GM12878 (cell line): ENCODE data around the gene STX16. TPM values are rescaled to one million over a fixed set of nuclear protein-coding genes. Genes with fewer than 3 reads are reported as not detected.

Source experiments
- ATAC-seq: fragments of 200-7000 bp; cut with Tn5 transposase; 3 replicates; pipeline ENCODE4 v1.9.1; 2020; ENCODE audit warnings: mild to moderate bottlenecking, moderate library complexity
- BruUV-seq: library from RNA; stranded (reverse); fragments of 400-500 nt; replicated peaks from 2 replicates; lab custom pipeline; 2021; lab: Mats Ljungman, UMichigan
- CTCF ChIA-PET: fragments of 300-600 bp; sonication (Branson Sonifier 250); formaldehyde crosslinking; extraction: SDS; loops from one replicate; lab custom pipeline; 2021; ENCODE audit warnings: inconsistent platforms; lab: Yijun Ruan, JAX
- POLR2A ChIA-PET: fragments of 350-600 bp; formaldehyde crosslinking; extraction: SDS; loops from one replicate; lab custom pipeline; 2021; ENCODE audit warnings: inconsistent platforms; lab: Charles Lee
- RAD21 ChIA-PET: fragments of 300-600 bp; sonication (Branson Sonifier 250); formaldehyde crosslinking; loops from one replicate; lab custom pipeline; 2023; ENCODE audit warnings: antibody characterized with exemption; ENCODE audit not compliant: unreplicated experiment; lab: Charles Lee
- SMC1A ChIA-PET: fragments of 300-600 bp; sonication (Branson Sonifier 250); formaldehyde crosslinking; loops from one replicate; lab custom pipeline; 2023; ENCODE audit not compliant: unreplicated experiment, uncharacterized antibody; lab: Charles Lee
- DNase-seq: peaks from one replicate; pipeline ENCODE4 v3.0.0-alpha.2; 2011; ENCODE audit warnings: low read depth, low spot score
- FAIRE-seq: peaks from 3 replicates; lab custom pipeline; 2011; peaks lifted over from hg19 to GRCh38; lab: Jason Lieb, UNC
- H2AFZ ChIP-seq: 2 replicates; pipeline ENCODE4 v1.6.0; 2011; ENCODE audit warnings: low read depth, low read length, control low read depth; ENCODE audit not compliant: control insufficient read depth
- H3K27ac ChIP-seq: 2 replicates; pipeline ENCODE4 v1.5.1; 2011; ENCODE audit warnings: control low read depth; ENCODE audit not compliant: control insufficient read depth, insufficient read depth
- H3K27me3 ChIP-seq, 2 experiments: replicated peaks in 1 of 2; 2 replicates each; pipeline versions ENCODE4 v1.6.0 to v1.6.1; 2011; ENCODE audit warnings: low read length in 1 of 2; ENCODE audit not compliant: control insufficient read depth in 2 of 2, insufficient read depth in 2 of 2
- H3K36me3 ChIP-seq, 2 experiments: 2 replicates each; pipeline ENCODE4 v1.5.1; 2011; ENCODE audit warnings: low read length in 1 of 2; ENCODE audit not compliant: control insufficient read depth in 2 of 2, insufficient read depth in 2 of 2
- H3K4me1 ChIP-seq: 2 replicates; pipeline ENCODE4 v1.6.1; 2011; ENCODE audit warnings: mild to moderate bottlenecking, low read length, moderate library complexity, mixed read lengths; ENCODE audit not compliant: control insufficient read depth, insufficient read depth
- H3K4me2 ChIP-seq: 2 replicates; pipeline ENCODE4 v1.6.0; 2011; ENCODE audit warnings: control low read depth; ENCODE audit not compliant: control insufficient read depth, insufficient read depth
- H3K4me3 ChIP-seq: fragments of 200-600 bp; sonication (generic); 2 replicates; pipeline ENCODE4 v1.5.1; 2016
- H3K79me2 ChIP-seq: 2 replicates; pipeline ENCODE4 v1.6.0; 2011; ENCODE audit warnings: low read length; ENCODE audit not compliant: control insufficient read depth, insufficient read depth
- H3K9ac ChIP-seq: 2 replicates; pipeline ENCODE4 v1.8.0; 2011; ENCODE audit warnings: low read length, control low read depth, mixed read lengths; ENCODE audit not compliant: control insufficient read depth, insufficient read depth
- H3K9me3 ChIP-seq: replicated peaks from 3 replicates; pipeline ENCODE4 v1.5.1; 2011; ENCODE audit warnings: mild to moderate bottlenecking, low read length; ENCODE audit not compliant: control insufficient read depth, insufficient read depth
- H4K20me1 ChIP-seq: 2 replicates; pipeline ENCODE4 v1.6.0; 2011; ENCODE audit not compliant: control insufficient read depth, insufficient read depth
- EP300 ChIP-seq, 2 experiments: fragments of 150-350 bp in 1 of 2; IDR thresholded peaks; 2 replicates each; pipeline ENCODE4 v1.6.1; 2011 to 2012; ENCODE audit warnings: low read depth in 2 of 2, low read length in 2 of 2, borderline replicate concordance in 1 of 2, improper control_type of control experiment in 1 of 2, inconsistent platforms in 1 of 2; ENCODE audit not compliant: control insufficient read depth in 1 of 2
- ESRRA ChIP-seq: IDR thresholded peaks from 2 replicates; pipeline ENCODE4 v1.6.1; 2012; ENCODE audit warnings: mild to moderate bottlenecking, low read length, improper control_type of control experiment
- GATAD2B ChIP-seq: fragments of 450-650 bp; conservative IDR thresholded peaks from 2 replicates; pipeline ENCODE4 v1.6.1; 2017; ENCODE audit warnings: low read depth, mild to moderate bottlenecking, moderate library complexity
- HCFC1 ChIP-seq: fragments of 150-350 bp; IDR thresholded peaks from 2 replicates; pipeline ENCODE4 v1.6.1; 2014; ENCODE audit warnings: low read length
- HDAC6 ChIP-seq: fragments of 200-600 bp; sonication (generic); IDR thresholded peaks from one replicate; pipeline ENCODE4 v1.8.0; 2017; ENCODE audit warnings: antibody characterized with exemption; ENCODE audit not compliant: unreplicated experiment
- IKZF2 ChIP-seq, 2 experiments: fragments of 450-650 bp; IDR thresholded peaks; 2 replicates each; pipeline ENCODE4 v1.6.1; 2017; ENCODE audit warnings: mild to moderate bottlenecking in 2 of 2, moderate library complexity in 2 of 2
- JUND ChIP-seq: IDR thresholded peaks from 2 replicates; pipeline ENCODE4 v1.6.1; 2012; ENCODE audit warnings: low read depth, mild to moderate bottlenecking, low read length, improper control_type of control experiment, moderate library complexity
- MYB ChIP-seq: fragments of 150-350 bp; IDR thresholded peaks from 2 replicates; pipeline ENCODE4 v1.6.1; 2014; ENCODE audit warnings: mild to moderate bottlenecking, low read depth, low read length, borderline replicate concordance
- NFXL1 ChIP-seq: fragments of 450-650 bp; IDR thresholded peaks from 2 replicates; pipeline ENCODE4 v1.6.1; 2017; ENCODE audit warnings: antibody characterized with exemption, mild to moderate bottlenecking, borderline replicate concordance
- TAF1 ChIP-seq: IDR thresholded peaks from 2 replicates; pipeline ENCODE4 v1.6.1; 2011; ENCODE audit warnings: mild to moderate bottlenecking, low read depth, low read length, borderline replicate concordance
- WGBS: methylation state at CpG from one replicate; pipeline ENCODE4 v1.1.6; 2016; ENCODE audit warnings: low lambda C conversion rate; ENCODE audit not compliant: insufficient replicate concordance, insufficient coverage; ENCODE audit errors: missing lambda C conversion rate; 5-methylcytosine and 5-hydroxymethylcytosine counted together
- in situ Hi-C: fragments of 300-500 bp; cut with MboI; formaldehyde crosslinking; loops from 9 replicates; pipeline ENCODE4 v1.14.3; 2018; ENCODE audit warnings: mixed read lengths
- intact Hi-C: fragments of 100-400 bp; cut with micrococcal nuclease; formaldehyde crosslinking; loops from one replicate; pipeline ENCODE4 v1.14.2; 2022; ENCODE audit not compliant: unreplicated experiment
- polyA plus RNA-seq, 11 experiments: library from polyadenylated mRNA; depleted of rRNA in 4 of 11; unstranded in 6 of 11; stranded (reverse) in 5 of 11; fragments of >200 nt; fragmentation: Nextera tagmentation in 4 of 11; fragmentation: Illumina TruSeq in 1 of 11; extraction: Ambion mirVana in 4 of 11; extraction: Trizol in 1 of 11; gene quantifications; 1 replicate in 1 of 11; 2 replicates in 10 of 11; pipeline versions ENCODE4 v1.2.1 to v1.2.3, GENCODE V29; 2011 to 2016; ENCODE audit warnings: inconsistent platforms in 2 of 11, missing spikeins in 2 of 11, low read depth in 1 of 11
- total RNA-seq, 4 experiments: library from RNA; depleted of rRNA in 3 of 4; stranded (reverse); fragments of >200 nt in 3 of 4; fragmentation: Illumina TruSeq in 1 of 4; extraction: Trizol in 1 of 4; gene quantifications; 2 replicates each; pipeline versions ENCODE4 v1.2.1 to v1.2.3, GENCODE V29; 2013 to 2021
- TF ChIP-seq, protein P1 (sequence below): fragments of 450-650 bp; IDR thresholded peaks from 2 replicates; pipeline ENCODE4 v1.6.1; 2018; ENCODE audit warnings: mild to moderate bottlenecking, low read depth, moderate library complexity; ENCODE audit not compliant: partially characterized antibody
- TF ChIP-seq, protein P2 (sequence below): fragments of 450-650 bp; IDR thresholded peaks from 2 replicates; pipeline ENCODE4 v1.6.1; 2014; ENCODE audit warnings: mild to moderate bottlenecking
- TF ChIP-seq, protein P3 (sequence below): fragments of 450-650 bp; formaldehyde crosslinking; IDR thresholded peaks from 2 replicates; pipeline ENCODE4 v1.4.0; 2020; ENCODE audit warnings: mild to moderate bottlenecking, moderate library complexity

Gene STX16
- total and polyA plus RNA-seq, 10 of the 15 experiments (the other 5 are each of a cell fraction or from before 2014, with no cell fraction given) = 6.3 to 68.4 (median 35.8) TPM

DNA sequence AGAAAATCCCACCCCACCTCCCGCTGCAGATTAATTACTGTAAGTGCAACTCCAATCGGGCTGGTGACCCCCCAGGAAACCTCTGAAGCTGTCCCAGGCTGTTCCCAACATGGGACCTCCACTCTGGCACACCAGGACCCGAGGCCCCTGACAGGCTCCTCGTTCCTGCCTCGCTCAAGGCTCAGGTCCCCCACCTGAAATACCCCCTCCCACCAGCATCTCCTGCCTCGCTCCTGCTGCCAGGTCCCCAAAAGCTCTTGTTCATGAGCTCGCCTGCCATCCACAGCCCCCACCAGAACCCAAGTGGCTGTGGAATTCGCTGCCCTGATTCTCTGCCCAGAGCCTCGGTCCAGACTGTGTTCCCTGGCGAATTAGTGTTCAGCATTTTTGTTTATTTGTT is 67.6 kb downstream of the STX16 start (continued):
- TF ChIP-seq, protein P1, sequence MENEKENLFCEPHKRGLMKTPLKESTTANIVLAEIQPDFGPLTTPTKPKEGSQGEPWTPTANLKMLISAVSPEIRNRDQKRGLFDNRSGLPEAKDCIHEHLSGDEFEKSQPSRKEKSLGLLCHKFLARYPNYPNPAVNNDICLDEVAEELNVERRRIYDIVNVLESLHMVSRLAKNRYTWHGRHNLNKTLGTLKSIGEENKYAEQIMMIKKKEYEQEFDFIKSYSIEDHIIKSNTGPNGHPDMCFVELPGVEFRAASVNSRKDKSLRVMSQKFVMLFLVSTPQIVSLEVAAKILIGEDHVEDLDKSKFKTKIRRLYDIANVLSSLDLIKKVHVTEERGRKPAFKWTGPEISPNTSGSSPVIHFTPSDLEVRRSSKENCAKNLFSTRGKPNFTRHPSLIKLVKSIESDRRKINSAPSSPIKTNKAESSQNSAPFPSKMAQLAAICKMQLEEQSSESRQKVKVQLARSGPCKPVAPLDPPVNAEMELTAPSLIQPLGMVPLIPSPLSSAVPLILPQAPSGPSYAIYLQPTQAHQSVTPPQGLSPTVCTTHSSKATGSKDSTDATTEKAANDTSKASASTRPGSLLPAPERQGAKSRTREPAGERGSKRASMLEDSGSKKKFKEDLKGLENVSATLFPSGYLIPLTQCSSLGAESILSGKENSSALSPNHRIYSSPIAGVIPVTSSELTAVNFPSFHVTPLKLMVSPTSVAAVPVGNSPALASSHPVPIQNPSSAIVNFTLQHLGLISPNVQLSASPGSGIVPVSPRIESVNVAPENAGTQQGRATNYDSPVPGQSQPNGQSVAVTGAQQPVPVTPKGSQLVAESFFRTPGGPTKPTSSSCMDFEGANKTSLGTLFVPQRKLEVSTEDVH = no peak
- no peak for TF ChIP-seq HDAC6
- no peak for TF ChIP-seq EP300 (IDR thresholded peaks at IDR 0.05; ENCODE audit: borderline replicate concordance in 1 of 2, control insufficient read depth in 1 of 2, low read depth in 2 of 2, low read length in 2 of 2)
- TF ChIP-seq GATAD2B = no peak
- TF ChIP-seq, protein P2, sequence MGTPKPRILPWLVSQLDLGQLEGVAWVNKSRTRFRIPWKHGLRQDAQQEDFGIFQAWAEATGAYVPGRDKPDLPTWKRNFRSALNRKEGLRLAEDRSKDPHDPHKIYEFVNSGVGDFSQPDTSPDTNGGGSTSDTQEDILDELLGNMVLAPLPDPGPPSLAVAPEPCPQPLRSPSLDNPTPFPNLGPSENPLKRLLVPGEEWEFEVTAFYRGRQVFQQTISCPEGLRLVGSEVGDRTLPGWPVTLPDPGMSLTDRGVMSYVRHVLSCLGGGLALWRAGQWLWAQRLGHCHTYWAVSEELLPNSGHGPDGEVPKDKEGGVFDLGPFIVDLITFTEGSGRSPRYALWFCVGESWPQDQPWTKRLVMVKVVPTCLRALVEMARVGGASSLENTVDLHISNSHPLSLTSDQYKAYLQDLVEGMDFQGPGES = no peak
- no peak for TF ChIP-seq HCFC1
- TF ChIP-seq TAF1 = no peak
- TF ChIP-seq NFXL1 = no peak

DNA sequence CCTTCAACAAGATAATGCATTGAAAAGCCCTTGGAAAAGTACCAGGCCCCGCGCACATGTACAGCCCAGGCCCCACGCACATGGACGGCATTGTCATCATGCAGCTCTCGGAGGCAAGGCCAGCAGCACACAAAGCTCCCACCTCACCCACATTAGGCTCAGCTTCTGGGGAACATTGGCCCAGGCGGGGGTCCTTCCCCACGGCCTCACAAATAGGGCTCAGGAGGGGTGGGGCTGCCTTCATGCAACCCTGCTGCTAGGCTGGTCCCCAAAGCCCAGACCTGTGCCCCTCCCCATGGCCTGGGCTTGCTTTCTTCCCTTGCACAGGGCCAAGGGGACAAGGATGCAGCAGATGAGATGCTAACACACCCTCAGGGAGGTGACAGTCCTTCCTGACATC is 68.2 kb downstream of the STX16 start:
- no peak for DNase-seq
- WGBS = 86% methylated on average over 7 of the region's 7 CpGs
- BruUV-seq = no TSS peak
- no peaks in the 10 kb centered on the region for H3K36me3 ChIP-seq
- in situ Hi-C loops (no loop called here), intact Hi-C loops (no loop called here)
- no peaks in the 10 kb centered on the region for H3K79me2 ChIP-seq
- no peak overlapping the region for H3K4me2 ChIP-seq
- no peaks in the 10 kb centered on the region for H4K20me1 ChIP-seq
- no peak for FAIRE-seq
- peaks cover 0 to 2% of the 10 kb centered on the region in 2 experiments; a peak in 2 of 4 replicates for H3K27me3 ChIP-seq
- ChIA-PET POLR2A (no interaction called here), RAD21 (no interaction called here), CTCF (no interaction called here), SMC1A (interaction anchor here (1.0 kb wide), 1 partner anchor 15 kb away, joined by 3 read pairs; no protein-coding TSS in a partner anchor)
- H3K4me1 ChIP-seq = no peaks in the 10 kb centered on the region
- H2AFZ ChIP-seq = no peak overlapping the region
- H3K27ac ChIP-seq = no peak overlapping the region
- no peaks in the 10 kb centered on the region for H3K9me3 ChIP-seq
- no peak for ATAC-seq
- no peak overlapping the region for H3K9ac ChIP-seq
- no peak overlapping the region for H3K4me3 ChIP-seq
- no peak for TF ChIP-seq IKZF2 (IDR thresholded peaks at IDR 0.05)
- no peak for TF ChIP-seq JUND
- no peak for TF ChIP-seq ESRRA
- TF ChIP-seq GATAD2B = no peak
- no peak for TF ChIP-seq MYB
- TF ChIP-seq, protein P3, sequence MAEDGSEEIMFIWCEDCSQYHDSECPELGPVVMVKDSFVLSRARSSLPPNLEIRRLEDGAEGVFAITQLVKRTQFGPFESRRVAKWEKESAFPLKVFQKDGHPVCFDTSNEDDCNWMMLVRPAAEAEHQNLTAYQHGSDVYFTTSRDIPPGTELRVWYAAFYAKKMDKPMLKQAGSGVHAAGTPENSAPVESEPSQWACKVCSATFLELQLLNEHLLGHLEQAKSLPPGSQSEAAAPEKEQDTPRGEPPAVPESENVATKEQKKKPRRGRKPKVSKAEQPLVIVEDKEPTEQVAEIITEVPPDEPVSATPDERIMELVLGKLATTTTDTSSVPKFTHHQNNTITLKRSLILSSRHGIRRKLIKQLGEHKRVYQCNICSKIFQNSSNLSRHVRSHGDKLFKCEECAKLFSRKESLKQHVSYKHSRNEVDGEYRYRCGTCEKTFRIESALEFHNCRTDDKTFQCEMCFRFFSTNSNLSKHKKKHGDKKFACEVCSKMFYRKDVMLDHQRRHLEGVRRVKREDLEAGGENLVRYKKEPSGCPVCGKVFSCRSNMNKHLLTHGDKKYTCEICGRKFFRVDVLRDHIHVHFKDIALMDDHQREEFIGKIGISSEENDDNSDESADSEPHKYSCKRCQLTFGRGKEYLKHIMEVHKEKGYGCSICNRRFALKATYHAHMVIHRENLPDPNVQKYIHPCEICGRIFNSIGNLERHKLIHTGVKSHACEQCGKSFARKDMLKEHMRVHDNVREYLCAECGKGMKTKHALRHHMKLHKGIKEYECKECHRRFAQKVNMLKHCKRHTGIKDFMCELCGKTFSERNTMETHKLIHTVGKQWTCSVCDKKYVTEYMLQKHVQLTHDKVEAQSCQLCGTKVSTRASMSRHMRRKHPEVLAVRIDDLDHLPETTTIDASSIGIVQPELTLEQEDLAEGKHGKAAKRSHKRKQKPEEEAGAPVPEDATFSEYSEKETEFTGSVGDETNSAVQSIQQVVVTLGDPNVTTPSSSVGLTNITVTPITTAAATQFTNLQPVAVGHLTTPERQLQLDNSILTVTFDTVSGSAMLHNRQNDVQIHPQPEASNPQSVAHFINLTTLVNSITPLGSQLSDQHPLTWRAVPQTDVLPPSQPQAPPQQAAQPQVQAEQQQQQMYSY (CRISPR knock-in tag) = no peak
